GM12874 (cell line): Measurements from ENCODE around the gene TLR9.

Source experiments
- TF ChIP-seq, protein P1 (sequence below): IDR thresholded peaks from 2 replicates; pipeline ENCODE4 v1.5.1; 2011; ENCODE audit warnings: low read depth, mild to moderate bottlenecking, control low read depth, low read length, moderate library complexity; ENCODE audit not compliant: insufficient read depth

Gene TLR9

GRCh38 chr3:52262447-52262846, 37.0 kb upstream of the TLR9 start:
- TF ChIP-seq, protein P1, sequence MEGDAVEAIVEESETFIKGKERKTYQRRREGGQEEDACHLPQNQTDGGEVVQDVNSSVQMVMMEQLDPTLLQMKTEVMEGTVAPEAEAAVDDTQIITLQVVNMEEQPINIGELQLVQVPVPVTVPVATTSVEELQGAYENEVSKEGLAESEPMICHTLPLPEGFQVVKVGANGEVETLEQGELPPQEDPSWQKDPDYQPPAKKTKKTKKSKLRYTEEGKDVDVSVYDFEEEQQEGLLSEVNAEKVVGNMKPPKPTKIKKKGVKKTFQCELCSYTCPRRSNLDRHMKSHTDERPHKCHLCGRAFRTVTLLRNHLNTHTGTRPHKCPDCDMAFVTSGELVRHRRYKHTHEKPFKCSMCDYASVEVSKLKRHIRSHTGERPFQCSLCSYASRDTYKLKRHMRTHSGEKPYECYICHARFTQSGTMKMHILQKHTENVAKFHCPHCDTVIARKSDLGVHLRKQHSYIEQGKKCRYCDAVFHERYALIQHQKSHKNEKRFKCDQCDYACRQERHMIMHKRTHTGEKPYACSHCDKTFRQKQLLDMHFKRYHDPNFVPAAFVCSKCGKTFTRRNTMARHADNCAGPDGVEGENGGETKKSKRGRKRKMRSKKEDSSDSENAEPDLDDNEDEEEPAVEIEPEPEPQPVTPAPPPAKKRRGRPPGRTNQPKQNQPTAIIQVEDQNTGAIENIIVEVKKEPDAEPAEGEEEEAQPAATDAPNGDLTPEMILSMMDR = no peak

DNA sequence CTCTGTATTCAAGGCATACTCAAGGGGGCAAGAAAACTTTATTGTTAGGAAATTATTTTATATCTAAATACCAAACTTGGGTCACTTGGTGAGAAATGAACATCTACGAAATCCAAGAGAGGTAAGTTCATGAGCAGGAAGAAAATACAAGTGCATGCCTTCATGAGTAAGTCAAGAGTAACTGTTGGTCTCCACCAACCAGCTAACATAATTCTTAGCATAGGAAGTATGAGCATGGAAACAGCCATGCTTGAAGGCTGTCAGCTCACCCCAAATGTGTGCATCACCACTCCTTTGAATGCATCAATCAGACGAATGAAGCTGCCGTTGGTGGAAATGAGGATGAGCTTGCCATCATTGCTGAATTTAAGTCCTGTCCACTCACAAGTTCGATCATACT, 34.0 kb upstream of the TLR9 start:
- TF ChIP-seq, protein P1 = no peak

DNA sequence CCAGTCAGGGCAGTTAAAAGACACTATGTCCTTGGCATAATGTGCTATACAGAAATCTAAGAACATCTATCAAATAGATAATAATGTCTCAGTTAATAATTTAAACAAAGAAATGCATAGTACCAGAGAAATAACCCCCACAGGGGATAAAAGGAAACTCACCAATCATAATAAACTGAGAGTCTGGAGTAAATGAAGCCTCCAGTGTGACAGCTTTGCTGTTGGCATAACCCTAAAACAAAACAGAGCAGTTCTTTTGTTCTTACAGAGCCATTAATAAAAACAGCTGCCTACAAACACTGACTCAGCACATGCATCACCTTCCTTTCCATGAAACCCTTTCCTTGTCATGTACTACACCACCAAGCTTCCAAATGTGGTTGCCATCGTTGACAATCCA, 33.6 kb upstream of the TLR9 start:
- TF ChIP-seq, protein P1 = no peak

DNA sequence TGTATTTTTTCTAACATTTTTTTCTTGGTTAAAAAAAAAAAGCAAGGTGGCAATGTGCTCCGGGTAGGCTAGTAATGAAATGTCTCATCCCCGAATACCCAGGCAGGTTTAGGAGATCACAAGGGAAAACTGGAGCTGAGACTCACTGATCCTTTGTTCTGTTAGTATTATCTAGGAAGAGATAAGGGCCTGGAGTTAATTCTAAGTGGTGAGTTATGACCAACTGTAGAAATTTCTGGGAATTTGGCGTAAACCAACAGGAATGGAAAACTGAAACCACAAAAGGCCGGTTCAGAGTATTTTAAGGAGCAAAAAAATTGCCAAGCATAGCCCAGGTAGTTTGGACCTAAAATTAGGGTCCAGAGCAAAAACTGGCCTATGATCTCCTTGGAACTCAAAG, 32.5 kb upstream of the TLR9 start:
- TF ChIP-seq, protein P1 = no peak

DNA sequence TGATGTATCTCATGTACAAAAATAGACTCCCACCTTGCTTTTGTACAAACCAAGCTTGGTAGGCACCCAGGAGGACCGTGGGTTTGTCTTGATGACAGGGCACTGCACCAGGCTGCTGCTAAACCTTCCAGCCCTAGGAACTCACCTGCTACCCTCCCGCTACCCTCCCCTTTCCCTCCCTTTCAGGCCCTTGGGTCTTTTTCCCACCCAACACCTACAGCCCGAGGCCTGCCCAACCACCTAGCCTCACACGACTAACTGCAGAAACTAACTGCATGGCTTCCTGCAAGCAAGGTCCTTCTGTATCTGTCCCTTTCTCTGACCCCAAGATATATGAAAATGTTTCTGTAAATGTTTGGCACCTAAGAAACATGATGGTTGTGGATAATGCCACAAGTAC, 31.2 kb upstream of the TLR9 start:
- TF ChIP-seq, protein P1 = no peak

DNA sequence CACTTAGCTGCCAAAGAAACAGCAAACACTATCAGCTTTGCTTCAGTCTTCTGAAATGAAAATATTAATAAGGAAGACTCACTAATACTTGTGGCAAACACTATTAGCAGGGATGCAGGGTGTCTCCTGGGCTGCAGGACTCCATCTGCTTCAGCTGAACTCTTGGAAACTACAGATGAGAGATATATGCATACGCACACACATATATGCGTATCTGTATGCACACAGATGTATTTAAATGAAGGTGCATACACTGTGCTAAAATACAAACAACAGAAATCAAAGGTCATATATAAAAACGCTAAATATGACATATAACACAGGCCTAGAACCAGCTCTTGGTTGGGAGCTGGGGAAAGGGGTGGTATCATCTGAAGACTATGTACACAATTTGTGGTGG, 30.7 kb upstream of the TLR9 start:
- TF ChIP-seq, protein P1 = no peak

DNA sequence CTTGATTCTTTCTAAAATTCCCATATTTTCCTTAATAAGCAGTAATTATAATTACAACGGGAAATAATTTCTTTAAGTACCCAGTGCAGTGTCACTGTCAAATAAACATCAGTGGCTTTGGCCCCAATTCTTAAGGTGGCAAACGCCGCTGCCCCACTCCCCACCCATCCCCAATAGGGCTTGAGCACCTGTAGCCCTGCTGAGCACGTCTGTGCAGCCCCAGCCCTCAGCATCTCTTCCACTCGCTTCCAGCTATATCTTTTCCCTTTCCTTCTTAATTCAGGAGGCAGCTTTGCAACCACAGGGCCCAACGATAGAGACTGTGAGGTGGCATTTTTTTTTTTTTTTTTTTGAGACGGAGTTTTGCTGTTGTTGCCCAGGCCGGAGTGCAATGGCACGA, 29.2 kb upstream of the TLR9 start:
- TF ChIP-seq, protein P1 = no peak
